HL-60 (cell line): ENCODE measurements around the gene OLFML2B.

ENCODE experiments used
- DNase-seq, 2 experiments: peaks; one replicate each; pipeline ENCODE4 v3.0.0-alpha.2; 2010 to 2020; ENCODE audit warnings: low read depth in 1 of 2, low spot score in 1 of 2
- H3K27ac ChIP-seq: fragments of 250-450 bp; sonication (Bioruptor Pico); replicated peaks from 2 replicates; pipeline ENCODE4 v1.5.1; 2020; ENCODE audit warnings: mild to moderate bottlenecking, moderate library complexity
- H3K27me3 ChIP-seq: fragments of 250-450 bp; sonication (Bioruptor Pico); 2 replicates; pipeline ENCODE4 v1.5.1; 2021; ENCODE audit warnings: mild to moderate bottlenecking, moderate library complexity; ENCODE audit not compliant: insufficient read depth, poor library complexity, severe bottlenecking
- H3K4me3 ChIP-seq: replicated peaks from 2 replicates; pipeline ENCODE4 v1.5.1; 2011; ENCODE audit warnings: mild to moderate bottlenecking, control low read depth, low read length; ENCODE audit not compliant: insufficient read depth
- GABPA ChIP-seq: IDR thresholded peaks from 2 replicates; pipeline ENCODE4 v1.6.1; 2012; ENCODE audit warnings: low read depth
- POLR2AphosphoS5 ChIP-seq: IDR thresholded peaks from 2 replicates; pipeline ENCODE4 v1.6.1; 2012; ENCODE audit warnings: low read depth
- REST ChIP-seq: IDR thresholded peaks from 2 replicates; pipeline ENCODE4 v1.6.1; 2012; ENCODE audit warnings: low read depth; ENCODE audit not compliant: insufficient replicate concordance
- SPI1 ChIP-seq: IDR thresholded peaks from 2 replicates; pipeline ENCODE4 v1.6.1; 2012; ENCODE audit warnings: low read depth, mild to moderate bottlenecking, borderline replicate concordance
- TF ChIP-seq, protein P1 (sequence below): IDR thresholded peaks from one replicate; pipeline ENCODE4 v1.5.1; 2011; ENCODE audit warnings: low read length, control low read depth, inconsistent platforms; ENCODE audit not compliant: insufficient read depth

OLFML2B gene

DNA sequence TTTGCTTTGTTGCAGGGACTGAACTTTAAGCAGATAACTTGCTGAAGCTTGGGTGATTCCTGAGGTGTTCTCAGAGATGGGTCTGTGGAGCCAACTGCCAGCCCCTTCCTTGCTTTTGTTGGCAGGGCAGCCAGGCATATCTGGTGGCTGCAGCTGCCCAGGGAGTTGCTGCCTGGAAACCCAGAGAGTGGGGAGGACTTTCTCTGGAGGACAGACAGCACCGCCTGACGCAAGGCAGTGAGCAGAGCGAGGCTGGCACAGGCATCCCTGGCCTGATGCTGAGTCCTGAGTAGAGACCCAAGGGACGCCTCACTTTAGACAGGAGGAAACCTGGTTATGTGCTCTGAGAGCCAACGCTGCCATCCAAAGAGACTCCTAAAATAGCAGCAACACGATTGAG, 9.8 kb upstream of the OLFML2B start:
- DNase-seq, result no peak
- no peak for TF ChIP-seq POLR2AphosphoS5
- TF ChIP-seq SPI1, result no peak
- TF ChIP-seq GABPA, result no peak
- TF ChIP-seq, protein P1, sequence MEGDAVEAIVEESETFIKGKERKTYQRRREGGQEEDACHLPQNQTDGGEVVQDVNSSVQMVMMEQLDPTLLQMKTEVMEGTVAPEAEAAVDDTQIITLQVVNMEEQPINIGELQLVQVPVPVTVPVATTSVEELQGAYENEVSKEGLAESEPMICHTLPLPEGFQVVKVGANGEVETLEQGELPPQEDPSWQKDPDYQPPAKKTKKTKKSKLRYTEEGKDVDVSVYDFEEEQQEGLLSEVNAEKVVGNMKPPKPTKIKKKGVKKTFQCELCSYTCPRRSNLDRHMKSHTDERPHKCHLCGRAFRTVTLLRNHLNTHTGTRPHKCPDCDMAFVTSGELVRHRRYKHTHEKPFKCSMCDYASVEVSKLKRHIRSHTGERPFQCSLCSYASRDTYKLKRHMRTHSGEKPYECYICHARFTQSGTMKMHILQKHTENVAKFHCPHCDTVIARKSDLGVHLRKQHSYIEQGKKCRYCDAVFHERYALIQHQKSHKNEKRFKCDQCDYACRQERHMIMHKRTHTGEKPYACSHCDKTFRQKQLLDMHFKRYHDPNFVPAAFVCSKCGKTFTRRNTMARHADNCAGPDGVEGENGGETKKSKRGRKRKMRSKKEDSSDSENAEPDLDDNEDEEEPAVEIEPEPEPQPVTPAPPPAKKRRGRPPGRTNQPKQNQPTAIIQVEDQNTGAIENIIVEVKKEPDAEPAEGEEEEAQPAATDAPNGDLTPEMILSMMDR, result no peak
- TF ChIP-seq REST, result no peak
- Histone ChIP-seq H3K4me3 (no peak overlapping the region), H3K27me3 (peaks cover 2% of the 10 kb centered on the region), H3K27ac (no peak overlapping the region)

GRCh38 chr1:162030759-162031280, 7.2 kb upstream of the OLFML2B start:
- TF ChIP-seq GABPA, result no peak
- no peak for TF ChIP-seq POLR2AphosphoS5
- DNase-seq, result no peak
- no peak overlapping the region for H3K4me3 ChIP-seq
- no peak overlapping the region for H3K27ac ChIP-seq
- peaks cover 2% of the 10 kb centered on the region for H3K27me3 ChIP-seq

GRCh38 chr1:162029157-162029556, 5.5 kb upstream of the OLFML2B start:
- Histone ChIP-seq H3K4me3 (no peak overlapping the region), H3K27ac (no peak overlapping the region), H3K27me3 (peaks cover 5% of the 10 kb centered on the region)
- TF ChIP-seq SPI1, result no peak
- TF ChIP-seq, protein P1, result no peak
- TF ChIP-seq REST, result no peak
- TF ChIP-seq POLR2AphosphoS5, result no peak
- no peak for TF ChIP-seq GABPA
- no peak for DNase-seq

DNA sequence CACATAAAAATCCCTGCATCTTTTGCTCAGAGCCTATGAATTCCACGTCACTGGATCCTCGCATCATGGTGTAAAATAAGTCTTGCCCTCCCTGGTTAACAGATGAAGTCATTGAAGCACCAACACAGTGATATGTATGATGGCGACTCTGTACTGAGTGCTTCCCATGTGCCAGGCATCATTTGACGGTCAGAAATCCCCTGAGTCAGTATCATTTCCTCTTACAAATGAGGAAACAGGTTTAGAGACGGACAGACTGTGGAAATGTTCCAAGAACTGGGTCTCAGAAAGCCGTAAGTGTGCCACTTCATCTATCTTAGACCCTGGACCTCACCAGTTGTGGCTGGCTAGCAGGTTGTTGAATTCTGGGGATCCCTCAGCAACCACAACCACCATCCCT, 5.1 kb upstream of the OLFML2B start:
- H3K4me3 ChIP-seq, result no peak overlapping the region
- peak; percentile 22 to 53 for DNase-seq
- H3K27ac ChIP-seq, result no peak overlapping the region
- peaks cover 3% of the 10 kb centered on the region for H3K27me3 ChIP-seq
- TF ChIP-seq POLR2AphosphoS5, result no peak
- peak; percentile 42; the same call in 1 of the 2 replicates for TF ChIP-seq SPI1

DNA sequence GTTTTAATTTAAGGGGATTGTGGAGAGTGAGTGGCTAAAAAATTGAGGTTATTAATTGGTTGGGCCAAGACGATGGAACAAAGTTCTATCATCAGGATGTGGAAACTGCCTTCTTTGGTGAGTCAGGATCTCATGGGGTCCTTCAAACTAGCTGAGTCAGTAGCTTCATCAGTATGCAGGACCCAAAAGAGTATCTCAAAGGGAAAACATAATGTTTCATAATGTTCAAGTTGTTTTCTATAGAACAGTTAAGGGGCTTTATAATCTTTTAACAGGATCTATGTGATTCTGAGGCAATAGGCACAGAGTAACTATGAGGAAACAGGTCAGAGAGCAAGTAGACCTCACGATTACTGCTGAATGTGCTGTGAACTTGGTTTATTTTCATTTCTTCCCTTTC, 3.2 kb upstream of the OLFML2B start:
- Histone ChIP-seq H3K27ac (no peak overlapping the region), H3K27me3 (peaks cover 3% of the 10 kb centered on the region), H3K4me3 (no peak overlapping the region)
- no peak for TF ChIP-seq POLR2AphosphoS5
- no peak for TF ChIP-seq REST
- no peak for TF ChIP-seq SPI1
- no peak for TF ChIP-seq GABPA
- TF ChIP-seq, protein P1, result no peak
- DNase-seq, result no peak
